WTC11 (cell line): ENCODE measurements around the gene NSDHL. TPM values are rescaled to one million over a fixed set of nuclear protein-coding genes. Genes with fewer than 3 reads are reported as not detected.

Experiments used
- ATAC-seq: fragments of 200-7000 bp; cut with Tn5 transposase; 2 replicates; pipeline ENCODE4 v1.10.0; 2021; ENCODE audit warnings: mild to moderate bottlenecking, moderate library complexity
- CTCF ChIA-PET: fragments of 300-600 bp; sonication (Branson Sonifier 250); formaldehyde crosslinking; loops from one replicate; lab custom pipeline; 2021; ENCODE audit warnings: antibody characterized with exemption; lab: Charles Lee
- POLR2A ChIA-PET: fragments of 350-600 bp; sonication (Branson Sonifier 250); formaldehyde crosslinking; loops from one replicate; lab custom pipeline; 2021; ENCODE audit warnings: antibody characterized with exemption; lab: Charles Lee
- DNase-seq: peaks from one replicate; pipeline ENCODE4 v3.0.0; 2021; ENCODE audit warnings: low spot score
- H3K27ac Mint-ChIP-seq: 2 replicates; pipeline ENCODE4 v1.8.0; 2021; ENCODE audit warnings: mixed read lengths
- H3K27me3 Mint-ChIP-seq: 2 replicates; pipeline ENCODE4 v1.8.0; 2021; ENCODE audit warnings: low read depth, mild to moderate bottlenecking, moderate library complexity, mixed read lengths
- H3K36me3 Mint-ChIP-seq: 2 replicates; pipeline ENCODE4 v1.8.0; 2021; ENCODE audit warnings: mixed read lengths
- H3K4me1 Mint-ChIP-seq: 2 replicates; pipeline ENCODE4 v1.8.0; 2022; ENCODE audit warnings: mixed read lengths
- H3K4me3 Mint-ChIP-seq: 2 replicates; pipeline ENCODE4 v1.8.0; 2021; ENCODE audit warnings: mild to moderate bottlenecking, moderate library complexity, mixed read lengths
- H3K9me3 Mint-ChIP-seq: 2 replicates; pipeline ENCODE4 v1.8.0; 2021; ENCODE audit warnings: mixed read lengths
- AR ChIP-seq: fragments of 250-450 bp; sonication (Bioruptor Pico); IDR thresholded peaks from 2 replicates; pipeline ENCODE4 v1.9.0; 2021; ENCODE audit warnings: mild to moderate bottlenecking
- E2F4 ChIP-seq: sonication (generic); formaldehyde crosslinking; IDR thresholded peaks from 2 replicates; pipeline ENCODE4 v1.8.1; 2022; ENCODE audit warnings: low read depth, mild to moderate bottlenecking, moderate library complexity, missing genetic modification reagents, borderline replicate concordance
- ESRRA ChIP-seq: sonication (generic); formaldehyde crosslinking; IDR thresholded peaks from 2 replicates; pipeline ENCODE4 v1.8.1; 2022; ENCODE audit warnings: mild to moderate bottlenecking, missing genetic modification reagents, borderline replicate concordance
- ETV6 ChIP-seq: sonication (generic); formaldehyde crosslinking; IDR thresholded peaks from 2 replicates; pipeline ENCODE4 v1.8.1; 2022; ENCODE audit warnings: mild to moderate bottlenecking, missing genetic modification reagents
- FOXK1 ChIP-seq: sonication (generic); formaldehyde crosslinking; IDR thresholded peaks from 2 replicates; pipeline ENCODE4 v1.8.0; 2022; ENCODE audit warnings: mild to moderate bottlenecking, moderate library complexity, missing genetic modification reagents
- FOXP4 ChIP-seq: sonication (generic); formaldehyde crosslinking; IDR thresholded peaks from 2 replicates; pipeline ENCODE4 v1.8.0; 2022; ENCODE audit warnings: mild to moderate bottlenecking, missing genetic modification reagents
- GTF2I ChIP-seq: fragments of 250-450 bp; sonication (Bioruptor Pico); conservative IDR thresholded peaks from 2 replicates; pipeline ENCODE4 v1.4.0; 2021; ENCODE audit warnings: mild to moderate bottlenecking
- JAZF1 ChIP-seq: fragments of 250-450 bp; sonication (Bioruptor Pico); IDR thresholded peaks from 2 replicates; pipeline ENCODE4 v1.9.0; 2021; ENCODE audit warnings: moderate library complexity, mild to moderate bottlenecking, inconsistent platforms
- NFATC4 ChIP-seq: fragments of 250-450 bp; sonication (Bioruptor Pico); IDR thresholded peaks from 2 replicates; pipeline ENCODE4 v1.9.0; 2021; ENCODE audit warnings: mild to moderate bottlenecking
- OVOL2 ChIP-seq: fragments of 250-450 bp; sonication (Bioruptor Pico); IDR thresholded peaks from 2 replicates; pipeline ENCODE4 v1.9.0; 2021; ENCODE audit warnings: mild to moderate bottlenecking, borderline replicate concordance
- PRRX2 ChIP-seq: fragments of 250-450 bp; sonication (Bioruptor Pico); IDR thresholded peaks from 2 replicates; pipeline ENCODE4 v1.8.0; 2021; ENCODE audit warnings: mild to moderate bottlenecking
- SMAD3 ChIP-seq: sonication (generic); formaldehyde crosslinking; IDR thresholded peaks from 2 replicates; pipeline ENCODE4 v1.8.0; 2022; ENCODE audit warnings: missing genetic modification reagents, mild to moderate bottlenecking, borderline replicate concordance
- SP1 ChIP-seq: sonication (generic); formaldehyde crosslinking; conservative IDR thresholded peaks from 2 replicates; pipeline ENCODE4 v1.8.1; 2022; ENCODE audit warnings: missing genetic modification reagents
- STAT6 ChIP-seq: sonication (generic); formaldehyde crosslinking; conservative IDR thresholded peaks from 2 replicates; pipeline ENCODE4 v1.8.1; 2023; ENCODE audit warnings: mild to moderate bottlenecking, low read depth, missing genetic modification reagents, moderate library complexity
- TEAD4 ChIP-seq: sonication (generic); formaldehyde crosslinking; IDR thresholded peaks from 2 replicates; pipeline ENCODE4 v1.8.0; 2022; ENCODE audit warnings: mild to moderate bottlenecking, missing genetic modification reagents
- ZNF232 ChIP-seq: sonication (generic); formaldehyde crosslinking; IDR thresholded peaks from 2 replicates; pipeline ENCODE4 v1.8.0; 2022; ENCODE audit warnings: mild to moderate bottlenecking, missing genetic modification reagents
- ZNF425 ChIP-seq: fragments of 250-450 bp; sonication (Bioruptor Pico); conservative IDR thresholded peaks from 2 replicates; pipeline ENCODE4 v1.9.0; 2021; ENCODE audit warnings: mild to moderate bottlenecking
- ZNF532 ChIP-seq: fragments of 250-450 bp; sonication (Bioruptor Pico); IDR thresholded peaks from 2 replicates; pipeline ENCODE4 v1.9.0; 2021; ENCODE audit warnings: mild to moderate bottlenecking, borderline replicate concordance
- total RNA-seq: library from RNA; stranded (reverse); gene quantifications from 3 replicates; pipeline ENCODE4 v1.2.3, GENCODE V29; 2021

The NSDHL gene
- total RNA-seq, 1 experiment from 2014 or later: 22.5 TPM

- TF ChIP-seq AR (CRISPR knock-in tag) (no peak), FOXK1 (CRISPR knock-in tag) (no peak), GTF2I (CRISPR knock-in tag) (no peak)
- TF ChIP-seq, all 79 proteins: peak for 0
These were observed 528 bp downstream of the NSDHL start (continued) for GRCh38 chrX:152831391-152831790.

- H3K9me3 Mint-ChIP-seq: no peaks in the 10 kb centered on the region
- peak overlapping the region; percentile 93 for H3K4me3 Mint-ChIP-seq
- ATAC-seq (no peak), DNase-seq (no peak)
- ChIA-PET CTCF (interaction anchor here (4.8 kb wide), 1 partner anchor 11 kb away, joined by 34 read pairs; no protein-coding TSS in a partner anchor), POLR2A (no interaction called here)
- H3K36me3 Mint-ChIP-seq: peaks cover 24% of the 10 kb centered on the region
- no peak for TF ChIP-seq SMAD3 (CRISPR knock-in tag)
- TF ChIP-seq SP1 (CRISPR knock-in tag): no peak
- TF ChIP-seq NFATC4: no peak
- H3K27me3 Mint-ChIP-seq: no peaks in the 10 kb centered on the region; the same call in 1 of the 2 replicates
- no peak overlapping the region; the same call in 1 of the 2 replicates for H3K27ac Mint-ChIP-seq
- H3K4me1 Mint-ChIP-seq: peaks cover 18% of the 10 kb centered on the region
These were observed 1.7 kb downstream of the NSDHL start for GRCh38 chrX:152832520-152832919.

GRCh38 chrX:152833378-152833777 is 2.5 kb downstream of the NSDHL start:
- no peak overlapping the region for H3K4me3 Mint-ChIP-seq
- H3K9me3 Mint-ChIP-seq: no peaks in the 10 kb centered on the region
- no peak overlapping the region for H3K27ac Mint-ChIP-seq
- ChIA-PET POLR2A (no interaction called here), CTCF (interaction anchor here (4.8 kb wide), 1 partner anchor 12 kb away, joined by 34 read pairs; no protein-coding TSS in a partner anchor)
- peaks cover 24% of the 10 kb centered on the region for H3K36me3 Mint-ChIP-seq
- peaks cover 18% of the 10 kb centered on the region for H3K4me1 Mint-ChIP-seq
- H3K27me3 Mint-ChIP-seq: no peaks in the 10 kb centered on the region; the same call in 1 of the 2 replicates
- no peak for DNase-seq
- ATAC-seq: no peak
- TF ChIP-seq ZNF425 (CRISPR knock-in tag) (no peak), ZNF532 (CRISPR knock-in tag) (no peak), FOXP4 (CRISPR knock-in tag) (no peak), ETV6 (CRISPR knock-in tag) (no peak), E2F4 (CRISPR knock-in tag) (no peak), STAT6 (no peak), OVOL2 (CRISPR knock-in tag) (no peak), TEAD4 (no peak), ZNF232 (CRISPR knock-in tag) (no peak), ESRRA (CRISPR knock-in tag) (no peak), JAZF1 (CRISPR knock-in tag) (no peak), PRRX2 (CRISPR knock-in tag) (no peak)
